ENCODE results near the gene SLC22A2.
"Not testable (repeated sequence)": the region's sequence is repeated elsewhere in the genome, so short reads cannot be mapped to it uniquely, and the experiment has no call there.

- not testable (repeated sequence) for TF ChIP-seq CTCF (conservative IDR thresholded peaks at IDR 0.05; ENCODE audit: low read depth in 2 of 2); REST (IDR thresholded peaks at IDR 0.05; ENCODE audit: unreplicated experiment); EZH2phosphoT487 (IDR thresholded peaks at IDR 0.05; ENCODE audit: unreplicated experiment); EZH2 (IDR thresholded peaks at IDR 0.05; ENCODE audit: low read depth, unreplicated experiment); ZNF331 (CRISPR knock-in tag; IDR thresholded peaks at IDR 0.05; ENCODE audit: low read depth); JUNB (IDR thresholded peaks at IDR 0.05; ENCODE audit: unreplicated experiment); CREB1 (CRISPR knock-in tag; IDR thresholded peaks at IDR 0.05; ENCODE audit: low read depth)
Measured at GRCh38 chr6:160236235-160236872, 22.3 kb downstream of the SLC22A2 start.

Measured in GM23338 (cell line).